ENCODE measurements around the gene ANKRD39.
"Not testable (repeated sequence)": the region's sequence is repeated elsewhere in the genome, so short reads cannot be mapped to it uniquely, and the experiment has no call there.

The ANKRD39 gene

GRCh38 chr2:96807127-96807471, 50.7 kb downstream of the ANKRD39 start:
- Histone ChIP-seq H3K4me1 (ENCODE audit: control insufficient read depth, insufficient read depth, low read length) (no peaks in the 10 kb centered on the region), H3K27me3 (ENCODE audit: control insufficient read depth, insufficient read depth, low read length) (no peaks in the 10 kb centered on the region), H3K27ac (ENCODE audit: low read length) (no peak overlapping the region), H3K9me3 (ENCODE audit: control insufficient read depth, insufficient read depth, low read length) (no peaks in the 10 kb centered on the region), H3K36me3 (ENCODE audit: control insufficient read depth, insufficient read depth, low read length) (no peaks in the 10 kb centered on the region), H3K4me3 (ENCODE audit: low read length) (no peak overlapping the region)
- no peak for DNase-seq (ENCODE audit: low read depth, low spot score)
- WGBS (ENCODE audit: insufficient coverage, insufficient read length): no CpG with 5 or more reads among the region's 10 CpGs

GRCh38 chr2:96806468-96807126, 51.2 kb downstream of the ANKRD39 start:
- no peak overlapping the region for H3K27ac ChIP-seq (ENCODE audit: low read length)
- H3K4me3 ChIP-seq (ENCODE audit: low read length): no peak overlapping the region
- DNase-seq (ENCODE audit: low read depth, low spot score): no peak
- no peaks in the 10 kb centered on the region for H3K27me3 ChIP-seq (ENCODE audit: control insufficient read depth, insufficient read depth, low read length)
- H3K9me3 ChIP-seq (ENCODE audit: control insufficient read depth, insufficient read depth, low read length): no peaks in the 10 kb centered on the region
- no peaks in the 10 kb centered on the region for H3K4me1 ChIP-seq (ENCODE audit: control insufficient read depth, insufficient read depth, low read length)
- H3K36me3 ChIP-seq (ENCODE audit: control insufficient read depth, insufficient read depth, low read length): no peaks in the 10 kb centered on the region
- no CpG with 5 or more reads among the region's 23 CpGs for WGBS (ENCODE audit: insufficient coverage, insufficient read length)

GRCh38 chr2:96805946-96806345, 51.9 kb downstream of the ANKRD39 start:
- not testable (repeated sequence) for H3K4me1 ChIP-seq (ENCODE audit: control insufficient read depth, insufficient read depth, low read length); H3K4me3 ChIP-seq (ENCODE audit: low read length); H3K27me3 ChIP-seq (ENCODE audit: control insufficient read depth, insufficient read depth, low read length); H3K27ac ChIP-seq (ENCODE audit: low read length); H3K9me3 ChIP-seq (ENCODE audit: control insufficient read depth, insufficient read depth, low read length); DNase-seq (ENCODE audit: low read depth, low spot score); H3K36me3 ChIP-seq (ENCODE audit: control insufficient read depth, insufficient read depth, low read length)
- WGBS (ENCODE audit: insufficient coverage, insufficient read length): no CpG with 5 or more reads among the region's 20 CpGs

GRCh38 chr2:96804986-96805385, 52.8 kb downstream of the ANKRD39 start:
- no peak for DNase-seq (ENCODE audit: low read depth, low spot score)
- no peaks in the 10 kb centered on the region for H3K9me3 ChIP-seq (ENCODE audit: control insufficient read depth, insufficient read depth, low read length)
- no peaks in the 10 kb centered on the region for H3K27me3 ChIP-seq (ENCODE audit: control insufficient read depth, insufficient read depth, low read length)
- H3K4me1 ChIP-seq (ENCODE audit: control insufficient read depth, insufficient read depth, low read length): peaks cover 2% of the 10 kb centered on the region; the same call in 1 of the 2 replicates
- H3K27ac ChIP-seq (ENCODE audit: low read length): no peak overlapping the region
- H3K36me3 ChIP-seq (ENCODE audit: control insufficient read depth, insufficient read depth, low read length): no peaks in the 10 kb centered on the region
- H3K4me3 ChIP-seq (ENCODE audit: low read length): no peak overlapping the region

GRCh38 chr2:96802721-96803120, 55.1 kb downstream of the ANKRD39 start:
- Histone ChIP-seq H3K9me3 (ENCODE audit: control insufficient read depth, insufficient read depth, low read length) (no peaks in the 10 kb centered on the region), H3K36me3 (ENCODE audit: control insufficient read depth, insufficient read depth, low read length) (no peaks in the 10 kb centered on the region; the same call in 1 of the 2 replicates), H3K27ac (ENCODE audit: low read length) (no peak overlapping the region), H3K27me3 (ENCODE audit: control insufficient read depth, insufficient read depth, low read length) (no peaks in the 10 kb centered on the region), H3K4me1 (ENCODE audit: control insufficient read depth, insufficient read depth, low read length) (peaks cover 2% of the 10 kb centered on the region), H3K4me3 (ENCODE audit: low read length) (no peak overlapping the region)
- no peak for DNase-seq (ENCODE audit: low read depth, low spot score)
- WGBS (ENCODE audit: insufficient coverage, insufficient read length): no CpG with 5 or more reads among the region's 7 CpGs

- no CpG with 5 or more reads among the region's 10 CpGs for WGBS (ENCODE audit: insufficient coverage, insufficient read length)
- H3K36me3 ChIP-seq (ENCODE audit: control insufficient read depth, insufficient read depth, low read length): no peaks in the 10 kb centered on the region; the same call in 1 of the 2 replicates
- no peak overlapping the region for H3K4me3 ChIP-seq (ENCODE audit: low read length)
These were observed 55.8 kb downstream of the ANKRD39 start for GRCh38 chr2:96801786-96802595.

GRCh38 chr2:96801005-96801785, 56.6 kb downstream of the ANKRD39 start:
- DNase-seq (ENCODE audit: low read depth, low spot score): peak; percentile 63
- Histone ChIP-seq H3K36me3 (ENCODE audit: control insufficient read depth, insufficient read depth, low read length) (no peaks in the 10 kb centered on the region; the same call in 1 of the 2 replicates), H3K4me1 (ENCODE audit: control insufficient read depth, insufficient read depth, low read length) (peaks cover 2% of the 10 kb centered on the region), H3K4me3 (ENCODE audit: low read length) (no peak overlapping the region), H3K9me3 (ENCODE audit: control insufficient read depth, insufficient read depth, low read length) (no peaks in the 10 kb centered on the region), H3K27ac (ENCODE audit: low read length) (no peak overlapping the region), H3K27me3 (ENCODE audit: control insufficient read depth, insufficient read depth, low read length) (no peaks in the 10 kb centered on the region)
- WGBS (ENCODE audit: insufficient coverage, insufficient read length): no CpG with 5 or more reads among the region's 15 CpGs

More at GRCh38 chr2:96801786-96802595, 55.8 kb downstream of the ANKRD39 start:
- no peak overlapping the region for H3K27ac ChIP-seq (ENCODE audit: low read length)
- no peak for DNase-seq (ENCODE audit: low read depth, low spot score)
- no peaks in the 10 kb centered on the region for H3K9me3 ChIP-seq (ENCODE audit: control insufficient read depth, insufficient read depth, low read length)
- no peaks in the 10 kb centered on the region for H3K27me3 ChIP-seq (ENCODE audit: control insufficient read depth, insufficient read depth, low read length)
- H3K4me1 ChIP-seq (ENCODE audit: control insufficient read depth, insufficient read depth, low read length): peaks cover 2% of the 10 kb centered on the region

- no peak for DNase-seq (ENCODE audit: low read depth, low spot score)
- H3K27ac ChIP-seq (ENCODE audit: low read length): no peak overlapping the region
- H3K27me3 ChIP-seq (ENCODE audit: control insufficient read depth, insufficient read depth, low read length): no peaks in the 10 kb centered on the region
- no peaks in the 10 kb centered on the region; the same call in 1 of the 2 replicates for H3K36me3 ChIP-seq (ENCODE audit: control insufficient read depth, insufficient read depth, low read length)
- WGBS (ENCODE audit: insufficient coverage, insufficient read length): no CpG with 5 or more reads among the region's 27 CpGs
- no peak overlapping the region for H3K4me3 ChIP-seq (ENCODE audit: low read length)
- peaks cover 2% of the 10 kb centered on the region for H3K4me1 ChIP-seq (ENCODE audit: control insufficient read depth, insufficient read depth, low read length)
- no peaks in the 10 kb centered on the region for H3K9me3 ChIP-seq (ENCODE audit: control insufficient read depth, insufficient read depth, low read length)
These were observed 57.5 kb downstream of the ANKRD39 start for GRCh38 chr2:96800061-96801004.

GRCh38 chr2:96799623-96799935, 58.2 kb downstream of the ANKRD39 start:
- no peaks in the 10 kb centered on the region for H3K9me3 ChIP-seq (ENCODE audit: control insufficient read depth, insufficient read depth, low read length)
- DNase-seq (ENCODE audit: low read depth, low spot score): no peak
- no peak overlapping the region for H3K4me3 ChIP-seq (ENCODE audit: low read length)
- H3K36me3 ChIP-seq (ENCODE audit: control insufficient read depth, insufficient read depth, low read length): no peaks in the 10 kb centered on the region; the same call in 1 of the 2 replicates
- no CpG with 5 or more reads among the region's 8 CpGs for WGBS (ENCODE audit: insufficient coverage, insufficient read length)
- peaks cover 2% of the 10 kb centered on the region for H3K4me1 ChIP-seq (ENCODE audit: control insufficient read depth, insufficient read depth, low read length)
- H3K27me3 ChIP-seq (ENCODE audit: control insufficient read depth, insufficient read depth, low read length): no peaks in the 10 kb centered on the region
- H3K27ac ChIP-seq (ENCODE audit: low read length): no peak overlapping the region

Measured in iPS DF 6.9 (cell line).